Breast epithelium (tissue), 4 donors: ENCODE measurements around the gene EML5. TPM values are rescaled to one million over a fixed set of nuclear protein-coding genes. Genes with fewer than 3 reads are reported as not detected.

ENCODE experiments used
- DNase-seq, 2 donors: peaks; one replicate each; pipeline ENCODE4 v3.0.0-alpha.2; 2019; ENCODE audit warnings: low spot score in 2 of 2
- H3K27ac ChIP-seq, 2 donors: fragments of 200-600 bp; sonication (generic) in 1 of 2; one replicate each; pipeline ENCODE4 v1.5.1; 2016 to 2019; ENCODE audit warnings: mild to moderate bottlenecking in 1 of 2
- H3K27me3 ChIP-seq, 2 donors: fragments of 200-600 bp; sonication (generic) in 1 of 2; one replicate each; pipeline versions ENCODE4 v1.5.1 to v1.6.0; 2017 to 2019; ENCODE audit warnings: control low read depth in 1 of 2, mild to moderate bottlenecking in 1 of 2
- H3K36me3 ChIP-seq: fragments of 200-600 bp; one replicate; pipeline ENCODE4 v1.5.1; 2019
- H3K4me1 ChIP-seq, 2 donors: fragments of 200-600 bp; sonication (generic); one replicate each; pipeline ENCODE4 v1.5.1; 2016 to 2019; ENCODE audit warnings: control low read depth in 1 of 2
- H3K4me3 ChIP-seq, 3 donors: fragments of 200-600 bp; sonication (generic); 1 replicate in 2 of 3; 2 replicates in 1 of 3; pipeline ENCODE4 v1.5.1; 2016 to 2019; ENCODE audit warnings: mild to moderate bottlenecking in 3 of 3, moderate library complexity in 2 of 3
- H3K9me3 ChIP-seq, 2 donors: fragments of 200-600 bp; sonication (generic) in 1 of 2; one replicate each; pipeline ENCODE4 v1.5.1; 2016 to 2019; ENCODE audit warnings: control low read depth in 1 of 2
- CTCF ChIP-seq, 3 donors: fragments of 450-650 bp; IDR thresholded peaks; one replicate each; pipeline ENCODE4 v1.5.1; 2016 to 2017; ENCODE audit warnings: antibody characterized with exemption in 3 of 3, mild to moderate bottlenecking in 3 of 3, moderate library complexity in 3 of 3
- POLR2A ChIP-seq: fragments of 450-650 bp; IDR thresholded peaks from one replicate; pipeline ENCODE4 v1.6.1; 2016; ENCODE audit warnings: antibody characterized with exemption, mild to moderate bottlenecking, moderate library complexity
- POLR2AphosphoS5 ChIP-seq, 3 donors: sonication (generic); formaldehyde crosslinking; IDR thresholded peaks; one replicate each; pipeline ENCODE4 v1.6.1; 2017; ENCODE audit warnings: antibody characterized with exemption in 3 of 3
- intact Hi-C: fragments of 100-400 bp; cut with DNase I; formaldehyde crosslinking; loops from one replicate; pipeline ENCODE4 v1.15.1; 2023; ENCODE audit warnings: low total_unique reads
- total RNA-seq, 3 donors: library from RNA; depleted of rRNA; stranded (reverse); fragments of >200 nt; gene quantifications; one replicate each; pipeline ENCODE4 v1.1.0, GENCODE V29; 2016

The EML5 gene
- total RNA-seq, 3 donors from 2014 or later = 0.96 to 5.6 (median 4.3) TPM

DNA sequence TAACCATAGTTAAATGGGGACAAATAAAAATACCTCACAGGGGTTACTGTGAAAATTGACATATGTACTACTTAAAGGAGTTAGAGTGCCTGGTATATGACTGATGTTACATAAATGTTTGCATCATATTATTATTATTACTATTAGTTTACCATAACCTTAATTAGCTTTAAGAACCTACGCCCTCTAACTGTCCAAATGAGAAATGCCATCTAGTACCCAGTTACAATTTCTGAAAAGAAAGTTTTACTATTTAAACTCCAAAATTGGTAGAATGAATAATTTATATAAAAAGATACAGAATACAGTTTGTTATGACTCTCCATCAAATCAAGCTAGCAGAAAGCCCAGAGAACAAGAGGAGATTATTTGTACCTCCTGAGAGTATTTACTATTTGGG is 42.3 kb downstream of the EML5 start:
- TF ChIP-seq POLR2AphosphoS5 (IDR thresholded peaks at IDR 0.05) (no peak), POLR2A (no peak), CTCF (IDR thresholded peaks at IDR 0.05) (no peak)
- H3K4me1 ChIP-seq = no peaks in the 10 kb centered on the region
- intact Hi-C loops = no loop called here
- H3K9me3 ChIP-seq = no peaks in the 10 kb centered on the region
- no peak overlapping the region for H3K4me3 ChIP-seq
- no peaks in the 10 kb centered on the region for H3K27me3 ChIP-seq
- no peak for DNase-seq
- no peak overlapping the region for H3K27ac ChIP-seq
- no peaks in the 10 kb centered on the region for H3K36me3 ChIP-seq

DNA sequence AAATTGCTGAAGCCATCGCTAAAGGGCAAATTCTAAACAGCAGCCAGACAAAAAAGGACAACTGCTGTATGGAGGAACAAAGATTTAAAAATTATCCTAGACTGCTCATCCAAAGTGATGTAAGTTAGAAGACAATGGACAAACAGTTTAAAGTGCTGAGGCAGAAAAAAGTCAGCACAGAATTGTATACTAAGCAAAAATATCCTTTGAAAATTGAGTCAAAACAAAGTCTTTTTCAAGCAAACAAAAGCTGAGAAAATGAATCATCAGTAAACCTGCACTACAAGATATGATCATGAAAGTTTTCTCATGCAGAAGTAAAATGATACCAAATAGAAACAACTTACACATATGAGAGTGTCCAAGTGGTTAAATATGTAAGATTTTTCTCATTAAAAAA is 43.6 kb downstream of the EML5 start:
- Histone ChIP-seq H3K27me3 (no peaks in the 10 kb centered on the region), H3K9me3 (no peaks in the 10 kb centered on the region), H3K36me3 (no peaks in the 10 kb centered on the region), H3K4me3 (no peak overlapping the region), H3K4me1 (no peaks in the 10 kb centered on the region), H3K27ac (no peak overlapping the region)
- DNase-seq = no peak
- intact Hi-C loops = no loop called here
- TF ChIP-seq POLR2A = no peak
- TF ChIP-seq POLR2AphosphoS5 (IDR thresholded peaks at IDR 0.05) = no peak
- TF ChIP-seq CTCF (IDR thresholded peaks at IDR 0.05) = no peak

DNA sequence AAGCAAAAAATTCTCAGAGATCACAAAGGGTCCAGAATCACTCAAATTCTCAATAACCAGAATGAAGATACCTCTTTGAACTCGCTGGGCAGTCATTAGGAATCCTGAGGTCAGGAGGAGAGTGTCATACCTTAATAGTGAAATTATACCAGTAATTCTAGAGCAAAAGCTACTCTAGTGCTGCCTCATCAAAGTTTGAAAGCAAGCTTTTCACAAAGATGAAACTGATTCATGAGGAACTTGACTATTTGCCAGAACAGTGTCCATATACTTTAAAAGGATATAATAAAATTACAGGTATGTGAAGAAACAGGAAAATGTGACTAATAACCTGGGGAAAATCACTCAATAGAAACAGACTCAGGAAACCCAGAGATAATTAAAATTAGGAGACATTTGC is 44.5 kb downstream of the EML5 start:
- H3K4me3 ChIP-seq = no peak overlapping the region
- H3K9me3 ChIP-seq = no peaks in the 10 kb centered on the region
- intact Hi-C loops = no loop called here
- DNase-seq = no peak
- H3K27me3 ChIP-seq = no peaks in the 10 kb centered on the region
- TF ChIP-seq POLR2A = no peak
- no peak for TF ChIP-seq CTCF (IDR thresholded peaks at IDR 0.05)
- no peak for TF ChIP-seq POLR2AphosphoS5 (IDR thresholded peaks at IDR 0.05)
- no peak overlapping the region for H3K27ac ChIP-seq
- no peaks in the 10 kb centered on the region for H3K36me3 ChIP-seq
- no peaks in the 10 kb centered on the region for H3K4me1 ChIP-seq

DNA sequence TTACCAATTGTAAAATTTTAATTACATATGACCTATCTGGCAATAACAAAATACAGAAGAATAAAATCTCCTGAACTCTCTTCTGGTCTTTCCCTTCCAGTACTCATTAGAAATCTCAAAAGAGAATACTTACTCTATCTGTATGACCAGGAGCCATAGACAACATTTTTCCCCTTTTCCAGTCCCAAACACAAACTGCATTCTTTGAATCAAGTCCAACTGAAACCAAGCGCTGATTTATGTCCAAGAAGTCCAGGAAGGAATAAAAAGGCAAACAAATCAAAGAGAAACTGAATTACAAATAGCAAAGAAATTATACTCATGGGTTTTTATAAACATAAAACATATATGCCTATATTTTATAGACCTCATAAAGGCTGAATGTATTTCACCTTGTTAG is 46.7 kb downstream of the EML5 start:
- Histone ChIP-seq H3K9me3 (no peaks in the 10 kb centered on the region), H3K4me1 (no peaks in the 10 kb centered on the region), H3K27ac (no peak overlapping the region), H3K4me3 (no peak overlapping the region), H3K36me3 (no peaks in the 10 kb centered on the region), H3K27me3 (no peaks in the 10 kb centered on the region)
- intact Hi-C loops = no loop called here
- TF ChIP-seq CTCF (IDR thresholded peaks at IDR 0.05) (no peak), POLR2AphosphoS5 (IDR thresholded peaks at IDR 0.05) (no peak), POLR2A (no peak)
- DNase-seq = no peak

DNA sequence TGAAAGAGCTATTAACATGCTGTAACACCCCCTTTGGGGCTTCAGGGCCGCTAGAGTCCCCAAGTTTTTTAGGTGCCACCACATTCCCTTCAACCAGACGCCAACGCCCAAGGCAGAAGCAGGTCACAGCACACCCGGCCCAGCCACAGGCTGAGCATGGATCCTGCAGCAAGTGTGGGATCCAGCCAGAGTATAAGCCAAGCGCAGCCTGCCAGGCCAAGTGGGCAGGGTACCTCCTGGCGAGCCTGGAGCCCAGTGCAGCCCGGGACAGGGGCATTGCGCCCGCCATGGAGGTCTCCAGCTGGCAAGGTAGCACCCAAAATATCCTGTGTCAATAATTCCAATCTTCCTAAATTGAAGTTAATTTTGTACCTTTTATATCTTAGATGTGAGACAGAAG is 55.5 kb downstream of the EML5 start:
- TF ChIP-seq CTCF (IDR thresholded peaks at IDR 0.05) = no peak
- no peak for TF ChIP-seq POLR2A
- TF ChIP-seq POLR2AphosphoS5 (IDR thresholded peaks at IDR 0.05) = no peak
- no peaks in the 10 kb centered on the region for H3K27me3 ChIP-seq
- H3K9me3 ChIP-seq = no peaks in the 10 kb centered on the region
- no peak for DNase-seq
- no peaks in the 10 kb centered on the region for H3K36me3 ChIP-seq
- no peaks in the 10 kb centered on the region for H3K4me1 ChIP-seq
- H3K4me3 ChIP-seq = no peak overlapping the region
- H3K27ac ChIP-seq = no peak overlapping the region
- intact Hi-C loops = no loop called here
